ACC112 (cell line): ENCODE data around the gene TUBA4B.

Source experiments
- H2AFZ ChIP-seq: fragments of 200-600 bp; sonication (generic); one replicate; pipeline ENCODE4 v1.6.0; 2017; ENCODE audit warnings: antibody characterized with exemption, low read length; ENCODE audit not compliant: unreplicated experiment
- H3K27ac ChIP-seq: fragments of 200-600 bp; sonication (generic); 2 replicates; pipeline ENCODE4 v1.5.1; 2014; ENCODE audit warnings: low read depth, mild to moderate bottlenecking, antibody characterized with exemption, low read length, moderate library complexity
- H3K27me3 ChIP-seq: fragments of 200-600 bp; sonication (generic); 2 replicates; pipeline ENCODE4 v1.6.1; 2014; ENCODE audit warnings: mild to moderate bottlenecking, antibody characterized with exemption, low read length, moderate library complexity, mixed read lengths; ENCODE audit not compliant: insufficient read depth
- H3K36me3 ChIP-seq: fragments of 200-600 bp; sonication (generic); 2 replicates; pipeline ENCODE4 v1.6.1; 2016; ENCODE audit warnings: mild to moderate bottlenecking, antibody characterized with exemption, low read length, moderate library complexity, mixed read lengths; ENCODE audit not compliant: insufficient read depth
- H3K4me1 ChIP-seq: fragments of 200-600 bp; sonication (generic); one replicate; pipeline ENCODE4 v1.6.1; 2016; ENCODE audit warnings: low read length, mixed read lengths; ENCODE audit not compliant: insufficient read depth, unreplicated experiment, control insufficient read depth
- H3K4me3 ChIP-seq: fragments of 200-600 bp; sonication (generic); 2 replicates; pipeline ENCODE4 v1.5.1; 2014; ENCODE audit warnings: mild to moderate bottlenecking, low read depth, low read length
- H3K79me2 ChIP-seq: fragments of 200-600 bp; sonication (generic); one replicate; pipeline ENCODE4 v1.6.0; 2016; ENCODE audit warnings: low read length; ENCODE audit not compliant: control insufficient read depth, unreplicated experiment, insufficient read depth

TUBA4B gene

GRCh38 chr2:219274361-219274921 is 21.4 kb downstream of the TUBA4B start:
- Histone ChIP-seq H3K27me3 (no peaks in the 10 kb centered on the region), H2AFZ (peak overlapping the region; percentile 6), H3K79me2 (no peaks in the 10 kb centered on the region), H3K36me3 (no peaks in the 10 kb centered on the region), H3K4me1 (peaks cover 37% of the 10 kb centered on the region), H3K4me3 (peak overlapping the region; percentile 14; the same call in 1 of the 2 replicates), H3K27ac (peak overlapping the region; percentile 71)

- Histone ChIP-seq H3K27me3 (no peaks in the 10 kb centered on the region), H3K79me2 (no peaks in the 10 kb centered on the region), H3K4me3 (peak overlapping the region; percentile 82), H3K4me1 (peaks cover 39% of the 10 kb centered on the region), H3K36me3 (no peaks in the 10 kb centered on the region), H3K27ac (peak overlapping the region; percentile 96), H2AFZ (peak overlapping the region; percentile 35)
Observed at GRCh38 chr2:219277703-219278654, 24.9 kb downstream of the TUBA4B start.

DNA sequence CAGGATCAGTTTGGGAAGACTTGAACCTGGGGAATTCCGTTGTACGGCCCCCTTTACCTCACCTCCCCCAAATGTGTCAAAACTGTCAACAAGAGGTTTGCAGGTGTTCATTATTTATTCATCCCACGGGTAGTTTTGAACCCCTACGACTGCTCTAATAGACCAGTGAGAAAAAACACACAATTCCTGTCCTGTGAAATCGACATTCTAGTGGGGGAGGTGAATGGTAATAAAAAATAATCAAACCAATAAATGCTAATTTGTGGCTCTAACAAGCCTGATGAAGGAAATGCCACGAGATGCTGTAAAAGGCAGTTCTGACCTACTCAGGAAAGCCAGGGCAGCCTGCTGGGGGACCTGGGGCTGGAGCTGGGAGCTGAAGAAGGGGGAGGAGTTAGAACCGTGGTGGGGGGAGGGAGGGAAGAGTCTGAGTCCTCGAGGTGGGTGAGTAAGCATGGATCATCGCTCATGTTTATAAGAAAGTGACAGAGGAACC is 25.7 kb downstream of the TUBA4B start:
- H2AFZ ChIP-seq, result peak overlapping the region; percentile 35
- H3K36me3 ChIP-seq, result no peaks in the 10 kb centered on the region
- peak overlapping the region; percentile 82 for H3K4me3 ChIP-seq
- no peaks in the 10 kb centered on the region for H3K79me2 ChIP-seq
- peaks cover 37% of the 10 kb centered on the region for H3K4me1 ChIP-seq
- peak overlapping the region; percentile 96 for H3K27ac ChIP-seq
- no peaks in the 10 kb centered on the region for H3K27me3 ChIP-seq

DNA sequence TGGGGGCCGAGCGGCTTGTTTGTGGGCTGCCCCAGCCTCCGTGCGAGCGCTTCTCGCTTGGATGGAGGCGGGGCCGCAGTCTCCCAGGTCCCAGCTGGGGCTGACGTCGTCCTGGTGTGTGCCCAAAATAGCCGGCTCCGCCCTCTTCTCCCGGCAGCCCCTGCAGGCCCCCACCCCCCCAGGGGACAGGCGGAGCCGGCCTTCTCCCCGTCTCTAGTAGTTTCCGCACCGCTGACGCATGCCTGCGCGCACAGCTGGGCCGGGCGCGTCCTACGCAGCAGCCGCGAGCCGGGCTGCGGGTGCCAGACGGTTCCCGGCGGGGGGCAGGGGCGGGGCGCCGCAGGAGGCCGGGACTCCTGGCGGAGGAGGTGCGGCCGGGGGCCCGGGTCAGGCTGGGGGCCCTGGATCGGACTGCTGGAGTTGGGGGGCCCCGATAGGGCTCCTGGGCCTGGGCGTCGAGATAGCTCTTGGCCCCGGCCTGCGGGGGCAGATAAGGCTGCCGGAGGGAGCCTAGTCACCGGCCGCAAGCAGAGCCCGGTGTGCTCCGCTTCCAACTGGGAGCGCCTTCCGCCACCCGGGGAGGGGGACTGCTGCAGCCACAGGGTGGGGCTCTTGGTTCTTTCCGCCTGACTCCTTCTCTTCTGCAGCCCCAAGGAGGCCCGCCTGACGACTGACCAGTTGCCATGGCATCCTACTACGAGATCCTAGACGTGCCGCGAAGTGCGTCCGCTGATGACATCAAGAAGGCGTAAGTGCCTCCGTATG is 26.3 kb downstream of the TUBA4B start, which contains the start of gene DNAJB2:
Gene DNAJB2, plus strand, starts transcription at position 216 of the 765 bp plus-strand sequence. Its CDS starts 468 bp downstream, at position 684.
- no peaks in the 10 kb centered on the region for H3K36me3 ChIP-seq
- peak within 1 kb of the TSS; percentile 82 for H3K4me3 ChIP-seq
- peak within 1 kb of the TSS; percentile 35 for H2AFZ ChIP-seq
- H3K4me1 ChIP-seq, result peaks cover 30% of the 10 kb centered on the region
- H3K27me3 ChIP-seq, result no peaks in the 10 kb centered on the region
- peak within 1 kb of the TSS; percentile 96 for H3K27ac ChIP-seq
- H3K79me2 ChIP-seq, result no peaks in the 10 kb centered on the region

DNA sequence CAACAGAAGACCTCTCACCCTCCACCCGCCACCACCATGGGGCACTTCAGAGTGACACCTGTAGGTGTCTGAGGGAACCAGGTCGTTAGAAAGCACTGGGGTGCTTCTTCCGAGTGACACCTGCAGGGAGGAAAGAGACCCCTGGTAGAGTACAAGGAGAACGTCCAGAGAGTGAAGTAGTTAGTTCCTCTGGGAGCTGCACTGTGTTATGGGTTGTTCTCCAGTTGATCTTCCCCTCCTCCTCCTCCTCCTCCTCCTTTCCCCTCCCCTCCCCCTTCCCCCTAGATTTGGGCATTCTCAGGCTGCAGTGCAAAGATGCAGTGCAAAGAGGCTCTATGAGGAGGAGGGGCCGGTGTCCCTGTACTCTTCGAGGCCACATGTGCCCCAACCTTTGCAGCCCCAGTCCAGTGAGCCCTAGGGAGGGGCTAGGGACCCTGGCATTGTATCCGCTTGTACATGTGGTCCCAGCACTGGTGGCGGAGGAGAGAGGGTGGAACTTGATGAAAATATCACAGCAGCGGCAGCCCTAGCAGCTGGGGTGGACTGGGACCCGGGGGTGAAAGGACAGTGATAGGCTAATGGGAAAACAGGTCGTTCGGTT is 27.0 kb downstream of the TUBA4B start:
- Histone ChIP-seq H3K79me2 (no peaks in the 10 kb centered on the region), H3K4me1 (peaks cover 24% of the 10 kb centered on the region), H3K27ac (peak overlapping the region; percentile 96), H3K36me3 (no peaks in the 10 kb centered on the region), H3K27me3 (no peaks in the 10 kb centered on the region), H3K4me3 (peak overlapping the region; percentile 82), H2AFZ (no peak overlapping the region)

- Histone ChIP-seq H3K27me3 (no peaks in the 10 kb centered on the region), H3K4me1 (peaks cover 23% of the 10 kb centered on the region), H3K27ac (peak overlapping the region; percentile 96; the same call in 1 of the 2 replicates), H3K79me2 (no peaks in the 10 kb centered on the region), H3K36me3 (no peaks in the 10 kb centered on the region), H2AFZ (no peak overlapping the region), H3K4me3 (peak overlapping the region; percentile 82; the same call in 1 of the 2 replicates)
Observed at GRCh38 chr2:219280651-219281050, 27.6 kb downstream of the TUBA4B start.

DNA sequence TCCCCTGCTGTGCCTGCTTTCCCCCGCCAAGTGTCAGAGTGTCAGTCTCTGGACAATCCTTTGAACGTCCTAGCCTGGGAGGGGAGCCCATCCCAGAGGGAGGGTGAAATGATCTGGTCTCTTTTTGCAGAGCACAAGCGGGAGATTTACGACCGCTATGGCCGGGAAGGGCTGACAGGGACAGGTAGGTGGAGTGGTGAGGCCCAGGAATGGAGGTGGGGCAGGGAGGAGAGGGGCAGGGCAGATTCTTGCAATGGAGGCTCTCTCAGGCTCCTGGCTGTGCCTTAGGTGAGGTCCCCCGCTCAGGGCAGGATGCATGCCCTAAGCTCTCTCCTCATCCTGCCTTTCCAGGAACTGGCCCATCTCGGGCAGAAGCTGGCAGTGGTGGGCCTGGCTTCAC is 28.5 kb downstream of the TUBA4B start:
- Histone ChIP-seq H3K27me3 (no peaks in the 10 kb centered on the region), H3K4me1 (peaks cover 28% of the 10 kb centered on the region), H3K79me2 (no peaks in the 10 kb centered on the region), H2AFZ (no peak overlapping the region), H3K4me3 (no peak overlapping the region), H3K27ac (no peak overlapping the region), H3K36me3 (no peaks in the 10 kb centered on the region)

- no peaks in the 10 kb centered on the region for H3K36me3 ChIP-seq
- H3K4me3 ChIP-seq, result no peak overlapping the region
- no peak overlapping the region for H3K27ac ChIP-seq
- peaks cover 32% of the 10 kb centered on the region for H3K4me1 ChIP-seq
- H3K79me2 ChIP-seq, result no peaks in the 10 kb centered on the region
- no peak overlapping the region for H2AFZ ChIP-seq
- no peaks in the 10 kb centered on the region for H3K27me3 ChIP-seq
Observed at GRCh38 chr2:219282375-219282774, 29.3 kb downstream of the TUBA4B start.

DNA sequence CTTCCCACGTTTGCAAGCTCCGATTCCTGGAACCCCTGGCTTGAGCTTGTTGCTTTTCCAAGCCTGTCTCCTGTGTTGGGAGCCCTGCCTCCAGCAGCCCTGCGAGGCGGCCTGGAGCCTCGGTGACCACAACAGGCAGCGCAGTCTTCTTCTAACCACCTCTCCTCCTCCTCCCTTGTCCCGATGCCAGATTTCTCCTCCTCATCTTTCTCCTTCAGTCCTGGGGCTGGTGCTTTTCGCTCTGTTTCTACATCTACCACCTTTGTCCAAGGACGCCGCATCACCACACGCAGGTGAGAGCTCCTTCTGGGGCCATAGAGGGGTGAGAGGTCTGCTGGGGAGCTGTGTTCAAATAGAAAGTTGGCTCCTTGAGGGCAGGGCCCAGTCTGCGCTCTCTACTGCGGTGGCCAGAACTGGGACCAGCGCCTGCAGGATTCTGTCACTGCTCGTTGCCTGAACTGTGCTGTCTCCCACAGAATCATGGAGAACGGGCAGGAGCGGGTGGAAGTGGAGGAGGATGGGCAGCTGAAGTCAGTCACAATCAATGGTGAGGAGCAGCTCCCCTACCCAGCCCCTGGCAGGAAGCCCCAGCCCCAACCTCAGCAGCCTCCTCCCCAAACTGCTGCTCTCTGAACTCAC is 30.0 kb downstream of the TUBA4B start:
- H3K4me3 ChIP-seq, result no peak overlapping the region
- peaks cover 25% of the 10 kb centered on the region for H3K4me1 ChIP-seq
- H3K27me3 ChIP-seq, result no peaks in the 10 kb centered on the region
- no peaks in the 10 kb centered on the region for H3K36me3 ChIP-seq
- no peak overlapping the region for H3K27ac ChIP-seq
- H3K79me2 ChIP-seq, result no peaks in the 10 kb centered on the region
- H2AFZ ChIP-seq, result no peak overlapping the region
